ENCODE data around the gene TOMT. TPM values are rescaled to one million over a fixed set of nuclear protein-coding genes. Genes with fewer than 3 reads are reported as not detected.
"Not testable (repeated sequence)": the region's sequence is repeated elsewhere in the genome, so short reads cannot be mapped to it uniquely, and the experiment has no call there.

The TOMT gene
- polyA plus RNA-seq, 1 donor from 2014 or later = not detected

DNA sequence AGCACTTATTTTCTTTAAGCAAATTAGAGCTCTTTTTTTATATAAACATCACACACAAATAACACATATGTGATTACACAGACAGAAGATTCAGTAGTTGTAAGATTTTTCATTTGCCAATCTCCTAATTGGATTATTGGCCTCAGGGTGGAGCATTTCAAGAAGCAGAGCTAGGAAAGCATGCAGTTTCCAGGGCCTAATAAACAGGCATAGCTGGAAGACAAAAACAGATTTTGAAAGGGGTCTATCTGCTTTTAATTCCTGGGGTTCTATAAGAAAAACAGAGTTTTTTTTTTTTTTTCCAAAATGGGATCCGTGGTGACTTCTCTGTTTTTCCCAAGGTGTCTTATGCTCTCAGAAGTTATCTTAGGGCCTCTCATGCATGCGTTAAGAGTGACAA is 22.2 kb downstream of the TOMT start:
- H3K27me3 Mint-ChIP-seq = peaks cover 8% of the 10 kb centered on the region
- peaks cover 0 to 24% (median 15%) of the 10 kb centered on the region in 3 donors for H3K9me3 Mint-ChIP-seq
- no peak overlapping the region for H3K4me3 Mint-ChIP-seq
- peaks cover 3% of the 10 kb centered on the region for H3K36me3 Mint-ChIP-seq
- no peak overlapping the region for H3K27ac Mint-ChIP-seq
- H3K4me1 Mint-ChIP-seq = no peaks in the 10 kb centered on the region

DNA sequence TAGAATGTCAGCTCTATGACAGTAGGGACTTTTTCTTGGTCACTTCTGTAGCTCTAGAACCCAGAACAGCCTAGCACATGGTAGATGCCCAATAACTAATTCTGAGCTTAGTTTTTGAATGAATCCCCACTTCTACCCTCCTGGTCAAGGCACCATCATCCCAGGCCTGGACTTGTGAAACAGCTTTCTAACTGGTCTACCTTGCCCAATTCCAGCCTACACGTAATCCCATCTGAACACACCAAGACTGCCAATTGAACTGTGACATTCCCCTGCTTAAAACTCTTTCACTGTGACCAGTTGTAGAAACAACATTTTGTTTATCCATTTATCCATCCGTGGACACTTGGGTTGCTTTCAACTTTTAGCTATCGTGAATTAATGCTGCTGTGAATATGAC is 23.7 kb downstream of the TOMT start:
- no peaks in the 10 kb centered on the region for H3K4me1 Mint-ChIP-seq
- H3K9me3 Mint-ChIP-seq = peaks cover 0 to 24% (median 15%) of the 10 kb centered on the region in 3 donors
- H3K4me3 Mint-ChIP-seq = no peak overlapping the region
- H3K27me3 Mint-ChIP-seq = peaks cover 7% of the 10 kb centered on the region
- peaks cover 3% of the 10 kb centered on the region for H3K36me3 Mint-ChIP-seq
- no peak overlapping the region for H3K27ac Mint-ChIP-seq

DNA sequence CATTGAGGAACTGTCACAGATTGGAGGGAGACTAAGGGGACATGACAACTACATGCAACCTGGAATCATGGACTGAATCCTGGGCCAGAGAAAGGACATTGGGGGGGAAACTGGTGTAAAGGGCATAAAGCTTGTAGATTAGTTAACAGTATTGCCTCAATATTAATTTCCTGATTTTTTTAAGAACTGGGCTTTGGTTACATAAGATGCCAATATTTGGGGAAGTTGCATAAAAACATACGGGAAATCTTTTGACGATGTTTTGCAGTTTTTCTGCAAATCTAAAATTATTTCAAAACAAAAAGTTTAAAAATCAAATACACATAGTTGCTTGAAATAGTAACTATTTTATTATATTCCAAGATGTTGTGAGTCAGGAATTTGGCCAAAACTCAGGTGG is 26.9 kb downstream of the TOMT start:
- peaks cover 0 to 18% (median 11%) of the 10 kb centered on the region in 3 donors for H3K9me3 Mint-ChIP-seq
- H3K27me3 Mint-ChIP-seq = peaks cover 7% of the 10 kb centered on the region
- no peak overlapping the region for H3K27ac Mint-ChIP-seq
- H3K36me3 Mint-ChIP-seq = peaks cover 3% of the 10 kb centered on the region
- H3K4me3 Mint-ChIP-seq = no peak overlapping the region
- H3K4me1 Mint-ChIP-seq = no peaks in the 10 kb centered on the region

DNA sequence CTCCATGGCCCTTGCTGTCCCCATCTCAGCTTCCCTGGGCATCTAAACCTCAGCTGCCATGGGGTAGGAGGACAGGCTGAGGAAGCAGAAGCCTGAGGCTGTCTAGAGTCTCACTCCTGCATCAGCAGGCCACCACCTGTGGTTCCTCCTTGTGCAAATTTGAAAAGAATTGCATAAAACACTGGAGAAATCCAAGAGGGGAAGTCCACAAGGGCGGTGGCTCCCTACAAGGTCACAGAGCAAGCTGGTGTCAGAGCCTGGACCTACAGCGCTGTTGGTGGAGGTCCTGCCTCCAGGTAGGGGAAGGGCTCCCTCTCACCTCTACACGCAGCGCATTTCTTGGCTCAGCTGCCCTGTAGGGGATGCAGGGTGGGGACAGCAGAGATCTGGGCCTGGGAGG is 29.7 kb downstream of the TOMT start, which contains the start of gene FOLR3:
Gene FOLR3, plus strand, starts transcription at position 253 of the 400 bp plus-strand sequence. CDS start 228 bp downstream, outside the sequence.
- H3K4me3 Mint-ChIP-seq, H3K27ac Mint-ChIP-seq, H3K36me3 Mint-ChIP-seq: not testable (repeated sequence)

DNA sequence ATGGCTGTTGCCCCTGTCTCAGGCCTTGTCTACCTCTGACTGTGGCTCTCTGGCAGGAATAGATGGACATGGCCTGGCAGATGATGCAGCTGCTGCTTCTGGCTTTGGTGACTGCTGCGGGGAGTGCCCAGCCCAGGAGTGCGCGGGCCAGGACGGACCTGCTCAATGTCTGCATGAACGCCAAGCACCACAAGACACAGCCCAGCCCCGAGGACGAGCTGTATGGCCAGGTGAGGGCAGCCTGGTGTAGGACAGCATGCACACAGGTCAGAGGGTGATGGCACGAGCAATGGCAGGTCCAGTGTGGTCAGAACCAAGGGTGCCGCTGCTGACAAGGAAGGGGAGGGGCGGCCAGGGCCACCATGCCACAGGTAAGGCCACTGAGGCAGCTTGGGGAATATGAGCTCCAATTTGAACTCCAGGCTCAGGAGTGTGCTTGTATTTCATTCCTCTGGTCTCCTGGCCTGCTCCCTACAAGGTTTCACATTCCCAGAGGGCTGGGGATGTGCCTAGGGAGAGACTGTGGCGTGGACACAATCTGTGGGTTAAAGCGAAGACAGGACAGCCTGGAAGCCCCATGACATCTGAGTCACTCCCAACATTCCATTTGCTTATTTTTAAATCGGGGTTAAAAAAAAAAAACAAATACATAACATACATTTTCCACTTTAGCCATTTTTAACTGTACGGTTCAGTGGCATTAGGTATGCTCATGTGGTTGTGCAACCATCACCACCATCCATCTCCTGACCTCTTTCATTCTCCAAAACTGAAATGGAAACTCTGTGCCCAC is 30.4 kb downstream of the TOMT start:
- Mint-ChIP-seq H3K36me3 (no peaks in the 10 kb centered on the region), H3K27me3 (peaks cover 10% of the 10 kb centered on the region), H3K4me3 (no peak overlapping the region), H3K27ac (no peak overlapping the region), H3K4me1 (no peaks in the 10 kb centered on the region), H3K9me3 (no peaks in the 10 kb centered on the region)

More for the DNA sequence above, 29.7 kb downstream of the TOMT start, which contains the start of gene FOLR3:
- H3K27me3 Mint-ChIP-seq = peaks cover 10% of the 10 kb centered on the region
- H3K9me3 Mint-ChIP-seq, H3K4me1 Mint-ChIP-seq: not testable (repeated sequence)

DNA sequence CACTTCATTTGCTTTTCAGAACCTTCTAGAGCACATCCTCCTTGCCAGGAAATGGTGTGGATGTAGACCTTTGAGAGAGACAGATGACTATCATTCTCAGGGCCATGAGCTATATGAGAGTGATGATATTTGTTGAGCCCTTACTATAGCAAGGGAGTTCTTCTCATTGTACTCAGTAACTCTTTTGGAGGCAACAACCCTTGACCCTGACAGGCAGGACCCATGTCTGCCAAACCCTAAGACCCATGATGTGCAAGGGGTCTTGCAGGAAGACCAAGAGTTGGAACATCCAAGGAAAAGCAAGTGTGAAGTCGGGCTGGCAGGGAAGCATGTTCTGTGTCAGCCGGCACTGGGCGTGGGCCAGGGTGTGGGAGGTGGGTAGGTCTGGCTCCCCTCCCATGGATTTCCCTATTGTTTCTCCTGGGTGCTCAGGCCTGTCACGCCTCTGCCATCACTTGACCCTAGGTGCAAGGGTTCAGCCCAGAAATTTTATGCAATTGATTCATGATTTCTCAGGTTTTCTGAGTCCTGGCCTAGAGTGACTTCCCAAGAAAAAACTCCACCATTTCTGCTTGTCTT is 31.0 kb downstream of the TOMT start:
- Mint-ChIP-seq H3K4me1 (no peaks in the 10 kb centered on the region), H3K27me3 (peaks cover 10% of the 10 kb centered on the region), H3K27ac (no peak overlapping the region), H3K36me3 (no peaks in the 10 kb centered on the region), H3K9me3 (no peaks in the 10 kb centered on the region), H3K4me3 (no peak overlapping the region)

DNA sequence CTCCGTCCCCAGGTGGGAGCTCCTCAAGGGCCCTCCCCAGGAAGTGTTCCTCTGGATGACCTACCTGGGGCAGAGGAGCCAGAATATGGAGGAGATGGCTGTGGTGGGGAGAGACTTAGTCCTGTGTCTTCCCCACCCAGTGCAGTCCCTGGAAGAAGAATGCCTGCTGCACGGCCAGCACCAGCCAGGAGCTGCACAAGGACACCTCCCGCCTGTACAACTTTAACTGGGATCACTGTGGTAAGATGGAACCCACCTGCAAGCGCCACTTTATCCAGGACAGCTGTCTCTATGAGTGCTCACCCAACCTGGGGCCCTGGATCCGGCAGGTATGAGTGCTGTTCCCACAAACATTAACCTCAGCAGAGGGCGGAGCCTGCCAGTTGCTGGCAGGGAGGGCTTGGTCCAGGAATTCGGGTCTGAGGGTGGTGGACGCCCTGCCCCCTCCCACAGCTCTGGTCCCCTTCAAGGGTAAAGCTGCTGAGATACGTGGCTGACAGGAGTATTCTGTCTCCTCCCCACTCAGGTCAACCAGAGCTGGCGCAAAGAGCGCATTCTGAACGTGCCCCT is 33.2 kb downstream of the TOMT start:
- H3K27me3 Mint-ChIP-seq = peaks cover 13% of the 10 kb centered on the region
- peaks cover 0 to 2% (median 1%) of the 10 kb centered on the region in 3 donors for H3K4me1 Mint-ChIP-seq
- H3K27ac Mint-ChIP-seq = no peak overlapping the region
- H3K36me3 Mint-ChIP-seq = no peaks in the 10 kb centered on the region
- H3K9me3 Mint-ChIP-seq = no peaks in the 10 kb centered on the region
- H3K4me3 Mint-ChIP-seq = no peak overlapping the region

DNA sequence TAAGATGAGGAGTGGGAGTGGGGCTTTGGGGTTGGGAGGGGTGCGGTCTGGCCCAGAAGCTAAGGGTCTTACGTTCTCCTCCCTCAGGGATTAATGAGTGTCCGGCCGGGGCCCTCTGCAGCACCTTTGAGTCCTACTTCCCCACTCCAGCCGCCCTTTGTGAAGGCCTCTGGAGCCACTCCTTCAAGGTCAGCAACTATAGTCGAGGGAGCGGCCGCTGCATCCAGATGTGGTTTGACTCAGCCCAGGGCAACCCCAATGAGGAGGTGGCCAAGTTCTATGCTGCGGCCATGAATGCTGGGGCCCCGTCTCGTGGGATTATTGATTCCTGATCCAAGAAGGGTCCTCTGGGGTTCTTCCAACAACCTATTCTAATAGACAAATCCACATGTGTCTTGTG is 33.8 kb downstream of the TOMT start:
- no peak overlapping the region for H3K4me3 Mint-ChIP-seq
- H3K36me3 Mint-ChIP-seq = no peaks in the 10 kb centered on the region
- no peaks in the 10 kb centered on the region for H3K9me3 Mint-ChIP-seq
- no peak overlapping the region for H3K27ac Mint-ChIP-seq
- peaks cover 0 to 3% (median 2%) of the 10 kb centered on the region in 3 donors for H3K4me1 Mint-ChIP-seq
- H3K27me3 Mint-ChIP-seq = peaks cover 15% of the 10 kb centered on the region

DNA sequence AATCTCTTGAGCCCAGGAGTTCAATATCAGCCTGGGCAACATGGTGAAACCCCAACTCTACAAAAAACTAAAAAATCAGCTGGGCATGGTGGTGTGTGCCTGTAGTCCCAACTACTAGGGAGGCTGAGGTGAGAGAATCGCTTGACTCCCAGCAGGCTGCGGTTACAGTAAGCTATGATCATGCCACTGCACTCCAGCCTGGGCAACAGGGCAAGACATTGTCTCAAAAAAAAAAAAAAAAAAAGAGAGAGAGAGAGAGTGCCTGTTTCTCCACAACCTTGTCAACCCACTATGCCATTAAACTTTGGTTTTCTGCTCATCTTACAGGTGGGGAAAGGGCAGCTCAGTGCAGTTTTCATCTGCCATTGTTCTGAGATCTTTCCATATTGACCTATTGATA is 34.9 kb downstream of the TOMT start:
- Mint-ChIP-seq H3K27ac (no peak overlapping the region), H3K9me3 (no peaks in the 10 kb centered on the region), H3K4me3 (no peak overlapping the region), H3K27me3 (peaks cover 15% of the 10 kb centered on the region), H3K36me3 (no peaks in the 10 kb centered on the region), H3K4me1 (peaks cover 0 to 3% (median 2%) of the 10 kb centered on the region in 3 donors)

DNA sequence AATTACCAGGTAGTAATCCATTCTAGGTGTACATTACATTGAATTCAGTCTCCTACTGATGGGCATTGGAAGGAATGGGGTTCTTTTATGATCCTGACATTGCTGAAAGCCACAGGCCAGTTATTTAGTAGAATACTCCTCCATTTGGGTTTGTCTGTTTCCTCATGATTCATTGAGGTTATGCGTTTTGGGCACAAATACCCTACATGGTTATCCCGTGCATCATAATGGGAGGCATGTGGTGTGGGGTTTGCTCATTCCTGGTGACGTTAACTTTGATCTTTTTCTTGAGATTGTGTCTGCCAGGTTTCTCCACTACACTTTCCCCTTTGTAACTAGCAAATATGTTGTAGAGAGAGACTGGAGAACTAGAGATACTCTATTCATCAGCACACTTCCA is 35.3 kb downstream of the TOMT start:
- Mint-ChIP-seq H3K27ac (peak overlapping the region in 1 of 3 donors; percentile 2), H3K27me3 (peaks cover 15% of the 10 kb centered on the region), H3K9me3 (no peaks in the 10 kb centered on the region), H3K36me3 (no peaks in the 10 kb centered on the region), H3K4me3 (no peak overlapping the region), H3K4me1 (peaks cover 0 to 3% (median 2%) of the 10 kb centered on the region in 3 donors)

DNA sequence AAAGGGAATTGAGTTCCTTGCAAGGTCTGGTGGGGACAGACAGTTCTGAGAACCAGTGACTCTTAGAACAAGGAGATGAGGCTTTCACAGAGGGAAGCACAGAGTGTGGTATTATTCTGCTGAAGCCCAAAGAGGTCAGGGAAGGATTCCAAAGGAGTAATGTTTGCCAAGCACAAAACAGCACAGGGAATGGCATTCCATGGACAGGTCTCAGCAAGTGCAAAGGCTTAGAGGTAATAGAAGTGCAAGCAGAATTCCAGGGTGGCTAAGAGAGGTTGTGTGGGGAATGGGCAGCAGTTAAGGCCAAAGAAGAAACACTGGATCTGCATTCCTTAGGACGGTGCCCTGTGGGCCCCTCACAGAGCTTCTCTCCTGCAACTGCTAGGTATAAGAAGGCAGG is 36.4 kb downstream of the TOMT start:
- not testable (repeated sequence) for H3K9me3 Mint-ChIP-seq, H3K36me3 Mint-ChIP-seq, H3K27ac Mint-ChIP-seq, H3K4me3 Mint-ChIP-seq, H3K4me1 Mint-ChIP-seq
- H3K27me3 Mint-ChIP-seq = peaks cover 15% of the 10 kb centered on the region

DNA sequence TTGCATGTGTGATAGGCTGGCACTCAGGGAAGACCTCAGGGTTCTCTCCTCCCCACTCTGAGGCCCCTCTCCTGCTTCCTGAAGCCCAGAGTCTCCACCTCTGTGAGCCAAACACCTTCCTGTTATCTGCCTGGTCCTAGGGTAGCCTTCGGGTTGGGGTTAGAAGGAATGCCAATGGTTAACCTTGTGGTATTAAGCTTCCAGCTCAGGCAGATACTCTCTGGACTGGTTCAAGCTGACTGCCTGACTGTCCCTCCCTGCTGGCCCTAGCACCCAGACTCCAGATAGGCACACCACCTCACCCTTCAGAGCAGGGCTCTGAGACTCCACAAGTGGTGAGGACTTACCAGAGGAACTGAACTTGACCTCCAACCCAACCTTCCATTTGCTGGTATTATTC is 36.8 kb downstream of the TOMT start:
- H3K36me3 Mint-ChIP-seq, H3K4me3 Mint-ChIP-seq, H3K4me1 Mint-ChIP-seq, H3K9me3 Mint-ChIP-seq, H3K27ac Mint-ChIP-seq: not testable (repeated sequence)
- peaks cover 15% of the 10 kb centered on the region for H3K27me3 Mint-ChIP-seq

DNA sequence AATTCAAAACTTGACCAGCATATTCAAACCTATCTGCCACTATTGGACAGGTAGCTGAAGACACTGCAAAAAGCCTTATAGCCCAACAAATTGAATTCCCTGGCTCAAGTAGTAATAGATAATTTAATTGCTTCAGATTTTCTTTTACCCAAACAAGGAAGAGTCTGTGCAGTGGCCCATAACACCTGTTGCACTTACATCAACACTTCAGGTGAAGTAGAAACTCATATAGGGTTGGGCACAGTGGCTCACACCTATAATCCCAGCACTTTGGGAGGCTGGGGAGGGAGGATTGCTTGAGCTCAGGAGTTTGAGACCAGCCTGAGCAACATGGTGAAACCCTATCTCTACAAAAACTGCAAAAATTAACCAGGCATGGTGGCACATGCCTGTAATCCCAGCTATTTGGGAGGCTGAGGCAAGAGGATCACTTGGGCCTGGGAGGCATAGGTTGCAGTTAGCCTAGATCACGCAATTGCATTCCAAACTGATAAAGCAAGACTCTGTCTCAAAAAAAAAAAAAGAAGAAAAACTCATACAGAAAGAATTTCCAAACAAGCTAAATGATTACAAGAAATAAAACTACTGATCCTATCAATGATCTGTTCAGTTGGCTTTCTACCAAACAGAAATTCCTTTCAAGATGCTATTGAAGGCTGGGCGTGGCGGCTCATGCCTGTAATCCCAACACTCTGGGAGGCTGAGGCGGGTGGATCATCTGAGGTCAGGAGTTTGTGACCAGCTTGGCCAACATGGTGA is 39.3 kb downstream of the TOMT start:
- H3K4me3 Mint-ChIP-seq = no peak overlapping the region
- peaks cover 0 to 3% (median 2%) of the 10 kb centered on the region in 3 donors for H3K4me1 Mint-ChIP-seq
- peaks cover 7% of the 10 kb centered on the region for H3K27me3 Mint-ChIP-seq
- H3K27ac Mint-ChIP-seq = peak overlapping the region in 1 of 3 donors; percentile 5
- no peaks in the 10 kb centered on the region for H3K9me3 Mint-ChIP-seq
- H3K36me3 Mint-ChIP-seq = no peaks in the 10 kb centered on the region

DNA sequence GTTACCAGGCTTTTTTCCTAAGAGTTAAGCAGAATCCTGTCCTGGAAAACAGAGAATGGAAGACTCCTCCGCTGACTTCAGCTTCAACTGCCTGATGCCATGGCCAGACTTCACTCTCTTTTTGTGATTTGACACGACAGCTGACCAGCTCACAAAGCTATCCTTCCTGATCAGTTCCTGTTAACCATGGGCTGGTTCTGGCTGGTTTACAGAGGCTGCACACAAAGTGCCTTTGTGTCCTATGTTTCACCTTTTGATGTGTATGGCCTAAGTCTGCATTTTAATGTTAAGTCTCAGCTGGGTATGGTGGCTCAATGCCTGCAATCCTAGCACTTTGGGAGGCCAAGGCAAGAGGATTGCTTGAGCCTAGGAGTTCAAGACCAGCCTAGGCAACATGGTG is 40.9 kb downstream of the TOMT start:
- Mint-ChIP-seq H3K4me1 (peaks cover 0 to 3% (median 2%) of the 10 kb centered on the region in 3 donors), H3K36me3 (no peaks in the 10 kb centered on the region), H3K27me3 (peaks cover 7% of the 10 kb centered on the region), H3K27ac (no peak overlapping the region), H3K4me3 (no peak overlapping the region), H3K9me3 (no peaks in the 10 kb centered on the region)

DNA sequence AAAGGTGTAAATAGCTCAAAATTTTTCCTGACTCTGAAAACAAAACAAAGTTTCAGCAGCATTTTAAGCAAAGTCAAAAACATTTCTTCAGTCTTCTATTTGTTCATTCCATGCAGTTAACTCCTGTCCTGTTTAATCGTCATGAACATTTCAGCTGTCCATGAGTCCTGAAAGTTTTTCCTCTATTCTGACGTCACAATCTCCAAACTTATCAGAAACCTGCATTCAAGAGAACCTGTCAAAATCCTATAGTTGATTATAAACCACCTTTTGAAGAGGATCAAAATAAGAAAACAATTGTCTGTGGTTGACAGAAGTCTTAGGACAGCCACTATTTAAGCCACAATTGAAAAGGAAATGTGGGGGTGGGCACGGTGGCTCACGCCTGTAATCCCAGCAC is 45.2 kb downstream of the TOMT start:
- no peaks in the 10 kb centered on the region for H3K4me1 Mint-ChIP-seq
- H3K4me3 Mint-ChIP-seq = no peak overlapping the region
- no peaks in the 10 kb centered on the region for H3K9me3 Mint-ChIP-seq
- no peak overlapping the region for H3K27ac Mint-ChIP-seq
- H3K27me3 Mint-ChIP-seq = no peaks in the 10 kb centered on the region
- no peaks in the 10 kb centered on the region for H3K36me3 Mint-ChIP-seq

Data from IgD-negative memory B cell (primary cell).